Stimulated activated CD8-positive, alpha-beta memory T cell treated with anti-CD3 and anti-CD28 coated beads, Interleukin-12 subunit alpha, Interleukin-12 subunit beta, amount 100 ng/mL, for 1 hour (primary cell): ENCODE data around the gene FCHO1.
A peak's percentile ranks its signal among the peaks of the same experiment; 100 is the strongest.

Experiments used
- DNase-seq: peaks from one replicate; pipeline ENCODE4 v3.0.0-alpha.2; 2020; ENCODE audit warnings: low read depth

The FCHO1 gene

DNA sequence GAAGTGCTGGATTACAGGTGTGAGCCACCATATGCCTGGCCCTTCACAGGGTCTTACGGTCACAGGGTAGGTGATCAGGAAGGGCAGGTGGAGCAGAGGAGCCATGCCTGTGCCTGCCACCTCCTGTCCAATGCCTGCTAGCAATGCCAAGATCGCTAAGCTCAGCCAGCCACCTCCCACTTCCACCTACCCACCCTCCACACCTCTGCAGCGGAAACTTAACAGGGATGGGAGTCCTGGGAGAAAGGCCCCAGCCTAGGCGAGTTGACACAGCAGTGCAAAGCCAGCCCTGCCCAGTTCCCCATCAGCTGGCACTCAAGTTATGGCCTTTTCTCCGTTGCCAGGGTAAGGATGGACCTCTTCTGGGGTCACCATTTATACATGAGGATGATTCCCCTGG, 15.9 kb upstream of the FCHO1 start:
- no peak for DNase-seq

DNA sequence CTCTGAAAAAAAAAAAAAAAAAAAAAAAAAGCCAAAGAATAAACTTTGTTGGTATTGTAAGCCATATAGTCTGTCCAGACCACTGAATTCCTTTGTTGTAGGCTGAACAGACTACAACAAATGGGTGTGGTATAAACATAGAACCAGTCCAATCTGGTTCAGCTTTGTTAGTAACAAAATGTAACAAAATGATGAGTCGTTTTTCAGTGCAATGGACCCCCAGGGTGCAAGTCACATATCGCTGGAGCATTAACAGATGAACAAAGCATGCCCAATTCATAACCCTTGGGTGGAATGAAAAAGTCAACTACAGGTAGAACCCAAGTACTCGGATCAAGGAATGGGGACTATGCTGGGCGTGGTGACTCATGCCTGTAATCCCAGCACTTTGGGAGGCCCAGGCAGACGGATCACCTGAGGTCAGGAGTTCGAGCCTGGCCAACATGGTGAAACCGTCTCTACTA, 13.6 kb upstream of the FCHO1 start:
- no peak for DNase-seq

DNA sequence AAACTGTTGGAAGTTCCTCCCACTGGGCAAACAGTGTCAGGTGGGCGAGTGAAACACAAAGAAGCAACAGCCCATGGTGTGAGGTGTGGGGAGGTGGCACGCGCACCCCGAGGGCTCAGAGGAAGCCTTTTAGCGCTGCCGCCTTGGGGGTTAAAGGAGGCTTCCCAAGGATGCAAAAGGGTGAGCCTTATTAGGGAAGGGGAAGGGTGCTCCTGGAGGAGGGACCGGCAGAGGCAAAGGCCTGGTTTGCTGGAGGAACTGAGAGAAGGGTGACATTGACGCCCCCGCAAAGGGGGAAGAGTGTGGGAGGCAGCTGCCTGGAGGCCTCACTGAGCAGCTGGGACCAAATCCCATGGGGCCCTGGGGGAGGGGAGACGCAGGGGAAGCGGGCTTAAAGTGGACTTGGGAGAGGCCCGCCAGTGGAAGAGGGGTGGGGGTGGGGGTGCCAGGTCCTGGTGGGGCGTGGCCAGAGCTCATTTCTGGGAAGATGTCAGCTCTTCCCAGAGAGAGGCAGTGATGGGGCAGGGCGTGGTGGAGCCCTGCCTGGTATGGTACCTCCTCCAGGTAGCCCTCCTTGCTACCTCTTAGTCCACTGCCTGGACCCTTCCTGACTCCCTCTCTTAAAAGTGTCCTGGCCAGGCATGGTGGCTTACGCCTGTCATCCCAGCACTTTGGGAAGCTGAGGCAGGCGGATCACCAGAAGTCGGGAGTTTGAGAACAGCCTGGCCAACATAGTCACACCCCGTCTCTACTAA, 12.0 kb upstream of the FCHO1 start:
- no peak for DNase-seq

DNA sequence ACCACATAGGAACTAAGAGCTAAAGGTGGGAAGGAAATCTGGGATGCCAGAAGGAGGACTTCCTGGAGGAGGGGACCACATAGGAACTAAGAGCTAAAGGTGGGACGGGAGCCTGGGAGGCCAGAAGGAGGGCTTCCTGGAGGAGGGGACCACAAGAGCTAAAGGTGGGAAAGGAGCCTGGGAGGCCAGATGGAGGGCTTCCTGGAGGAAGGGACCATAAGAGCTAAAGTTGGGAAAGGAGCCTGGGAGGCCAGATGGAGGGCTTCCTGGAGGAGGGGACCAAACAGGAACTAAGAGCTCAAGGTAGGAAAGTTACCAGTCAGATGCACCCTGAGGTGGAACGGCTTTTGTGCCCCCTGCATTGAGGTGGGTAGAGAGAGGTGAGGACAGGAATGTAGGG, 9.8 kb upstream of the FCHO1 start:
- DNase-seq = no peak

DNA sequence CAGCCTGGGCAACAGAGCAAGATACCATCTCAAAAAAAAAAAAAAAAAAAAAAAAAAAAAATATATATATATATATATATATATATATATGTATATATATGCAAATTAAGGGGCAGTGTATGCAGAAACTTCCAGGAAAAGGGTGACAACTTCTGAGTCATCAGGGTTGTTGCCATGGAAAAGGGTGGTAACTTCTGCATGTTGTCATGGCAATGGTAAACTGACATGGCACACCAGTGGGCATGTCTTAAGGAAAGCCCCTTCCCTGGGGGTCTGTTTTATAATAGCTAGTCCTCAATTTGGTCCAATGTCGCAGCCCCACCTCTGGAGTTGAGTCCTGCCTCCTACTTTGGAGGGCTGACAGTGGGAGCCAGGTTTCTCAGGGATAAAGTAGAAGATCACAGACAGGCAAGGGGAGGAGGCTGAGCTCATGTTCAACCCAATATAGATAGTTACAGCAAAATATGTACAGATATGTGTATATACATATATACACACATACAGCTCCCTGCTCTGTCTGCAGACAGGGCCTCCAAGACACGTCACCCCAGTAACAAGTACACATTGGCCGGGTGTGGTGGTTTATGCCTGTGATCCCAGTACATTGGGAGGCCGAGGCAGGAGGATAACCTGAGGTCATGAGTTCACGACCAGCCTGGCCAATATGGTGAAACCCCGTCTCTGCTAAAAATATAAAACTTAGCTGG, 7.2 kb upstream of the FCHO1 start:
- DNase-seq = no peak

DNA sequence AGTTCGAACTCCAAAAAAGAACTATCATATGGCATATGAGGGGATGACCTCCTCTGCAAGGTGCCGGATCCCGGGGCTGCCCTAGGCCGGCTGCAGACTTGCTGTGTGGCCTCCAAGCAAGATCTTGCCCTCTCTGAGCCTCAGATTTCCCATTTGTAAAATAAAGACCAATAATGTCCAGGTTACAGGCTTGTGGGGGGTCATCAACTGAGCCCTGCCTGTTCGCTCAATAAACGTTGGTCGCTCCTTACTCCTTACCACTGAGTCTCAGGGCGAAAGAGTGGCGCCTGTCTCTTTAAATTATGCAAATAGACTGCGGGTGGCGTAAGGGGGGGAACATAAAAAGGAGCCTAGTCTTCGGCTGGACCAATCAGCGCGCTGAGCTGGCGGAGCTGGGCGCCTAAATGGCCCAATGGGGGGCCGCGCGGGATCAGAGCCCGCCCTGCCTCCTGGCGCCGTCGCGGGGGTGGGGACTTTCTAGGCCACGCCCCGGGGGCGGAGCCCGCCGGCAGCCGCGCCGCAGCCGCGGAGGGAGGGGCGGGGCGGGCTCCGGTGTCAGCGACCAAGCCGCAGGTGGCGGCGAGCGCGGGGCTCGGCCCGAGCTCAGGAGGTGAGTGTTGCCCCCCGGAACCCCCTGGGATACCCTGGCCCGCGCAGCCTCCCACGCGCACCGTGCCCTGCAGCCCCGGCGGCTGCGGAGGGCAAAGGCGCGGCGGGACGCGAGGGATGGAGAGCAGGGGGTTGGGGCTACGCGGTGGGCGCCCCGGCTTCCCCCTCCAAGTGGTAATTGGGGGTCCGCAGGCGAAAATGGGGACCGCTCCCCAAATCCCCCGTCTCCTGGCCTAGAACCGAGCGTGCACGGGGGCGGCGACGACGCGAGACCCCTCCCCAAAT, 3.8 kb upstream of the FCHO1 start:
- peak; percentile 89 for DNase-seq

DNA sequence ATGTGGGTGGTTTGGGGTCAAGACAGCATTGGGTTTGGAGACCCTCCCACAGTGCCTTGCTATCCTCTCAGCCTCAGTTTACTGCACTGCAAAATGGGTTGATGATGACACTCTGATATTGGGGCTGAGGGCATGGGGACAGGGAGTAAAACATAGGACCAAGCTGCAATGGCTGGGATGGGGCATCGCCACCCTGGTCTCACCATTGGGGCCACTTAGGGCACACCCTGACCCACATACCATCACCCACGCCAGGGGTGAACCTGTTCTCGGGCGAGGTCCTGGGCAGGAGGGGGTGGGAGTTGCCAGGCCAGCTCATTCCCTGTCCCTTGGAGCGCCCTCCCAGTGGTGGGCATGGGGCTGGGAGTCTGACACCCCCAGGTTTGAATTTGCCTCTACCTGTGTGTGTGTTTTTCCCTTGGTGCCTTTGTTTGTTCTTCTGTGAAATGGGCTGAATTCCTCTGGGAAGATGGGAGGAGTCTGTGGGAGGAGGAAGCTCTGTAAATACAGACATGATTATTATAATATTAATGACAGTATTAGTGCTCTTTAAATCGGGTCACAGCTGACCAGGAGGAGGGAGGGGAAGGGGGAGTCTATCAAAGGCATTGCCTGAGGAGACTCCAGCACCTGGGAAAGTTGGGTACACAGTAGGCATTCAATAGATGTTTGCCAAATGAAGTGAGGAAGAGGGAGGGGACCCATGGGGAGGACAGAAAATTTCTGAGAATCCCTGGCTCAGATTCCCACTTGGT, 2.2 kb upstream of the FCHO1 start:
- DNase-seq = no peak

DNA sequence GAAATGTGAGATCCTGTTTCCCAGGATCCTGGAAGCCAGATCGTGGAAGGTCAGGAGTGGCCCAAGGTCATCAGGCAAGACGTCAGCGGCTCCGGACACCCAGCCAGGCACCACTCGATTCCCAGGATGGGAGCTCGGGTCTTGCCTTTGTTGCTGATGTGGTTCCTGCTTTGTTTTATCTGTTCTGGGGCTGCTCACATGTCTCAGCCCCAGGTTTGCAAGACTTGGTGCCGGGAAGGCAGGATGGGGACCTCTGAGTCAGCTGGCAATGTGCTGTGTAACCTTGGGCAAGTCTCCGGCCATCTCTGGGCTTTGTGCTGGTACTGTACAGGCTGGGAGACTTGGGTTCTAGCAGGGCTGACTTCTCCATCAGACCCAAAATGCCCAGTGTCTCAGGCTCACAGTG, 1.4 kb upstream of the FCHO1 start:
- no peak for DNase-seq

DNA sequence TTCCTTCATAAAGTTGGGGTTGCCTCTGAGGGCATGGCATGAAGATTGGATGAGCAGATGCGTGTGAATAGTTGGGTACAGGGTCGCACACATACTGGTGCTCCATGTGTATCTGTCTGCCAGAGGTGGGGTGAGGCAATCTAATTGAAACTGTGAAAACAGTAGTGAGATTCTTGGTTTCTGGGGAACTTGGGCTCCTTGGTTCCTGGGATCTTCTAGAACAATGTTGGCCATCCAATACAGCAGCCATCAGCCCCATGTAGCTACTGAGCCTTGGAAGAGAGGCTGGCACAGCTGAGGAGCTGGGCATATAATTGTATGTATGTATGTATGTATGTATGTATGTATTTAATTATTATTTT, 616 bp downstream of the FCHO1 start:
- DNase-seq = no peak

DNA sequence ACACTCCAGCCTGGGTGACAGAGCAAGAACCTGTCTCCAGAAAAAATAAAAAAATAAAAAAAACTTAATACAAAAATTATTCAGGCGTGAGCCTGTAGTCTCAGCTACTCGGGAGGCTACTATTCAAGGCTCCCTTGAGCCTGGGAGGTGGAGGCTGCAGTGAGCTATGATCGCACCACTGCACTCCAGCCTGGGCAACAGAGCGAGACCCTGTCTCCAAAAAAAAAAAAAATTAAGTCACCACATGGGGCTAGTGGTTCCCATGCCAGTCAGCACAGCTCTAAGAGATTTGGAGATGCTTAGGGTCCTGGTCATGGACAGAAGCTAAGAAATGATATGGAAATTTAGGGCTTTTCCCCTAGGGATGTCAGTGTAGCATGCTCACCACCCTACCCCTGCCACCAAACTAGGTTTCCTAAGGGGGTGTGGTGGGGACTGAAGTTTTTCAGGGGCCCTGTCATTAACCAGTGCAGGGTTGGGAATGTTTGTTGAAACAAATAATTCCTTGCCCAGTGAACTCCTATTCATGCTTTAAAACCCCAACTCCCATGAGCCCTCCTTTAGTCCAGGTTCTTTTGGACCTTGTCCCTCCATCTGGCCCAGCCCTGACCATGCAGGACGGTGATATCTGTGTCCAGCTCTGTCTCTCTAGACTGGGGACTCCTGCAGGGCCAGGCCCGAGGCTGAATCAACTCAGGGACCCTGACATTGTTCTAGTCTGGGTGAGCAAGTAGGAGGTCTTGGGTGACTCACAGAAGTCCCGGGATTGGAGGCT, 1.8 kb downstream of the FCHO1 start:
- no peak for DNase-seq

DNA sequence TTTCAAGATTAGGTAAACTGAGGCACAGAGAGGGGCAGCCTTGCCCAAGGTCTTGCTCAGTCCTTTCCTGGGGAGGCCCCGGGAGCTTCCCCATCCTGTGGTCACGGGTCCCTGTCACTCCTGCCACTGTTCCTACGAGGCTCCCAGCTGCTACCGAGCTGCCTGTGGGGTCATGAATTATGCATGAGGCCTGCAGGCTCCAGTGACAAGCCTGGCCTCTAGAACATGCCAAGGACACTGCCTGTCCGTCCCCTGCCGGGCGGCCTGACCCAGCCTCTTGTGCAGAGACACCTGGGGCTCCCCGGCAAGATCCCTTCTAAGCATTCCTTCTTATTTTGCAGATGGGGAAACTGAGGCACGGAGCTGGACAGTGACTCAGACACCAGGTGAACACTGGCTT, 2.7 kb downstream of the FCHO1 start:
- DNase-seq = no peak

DNA sequence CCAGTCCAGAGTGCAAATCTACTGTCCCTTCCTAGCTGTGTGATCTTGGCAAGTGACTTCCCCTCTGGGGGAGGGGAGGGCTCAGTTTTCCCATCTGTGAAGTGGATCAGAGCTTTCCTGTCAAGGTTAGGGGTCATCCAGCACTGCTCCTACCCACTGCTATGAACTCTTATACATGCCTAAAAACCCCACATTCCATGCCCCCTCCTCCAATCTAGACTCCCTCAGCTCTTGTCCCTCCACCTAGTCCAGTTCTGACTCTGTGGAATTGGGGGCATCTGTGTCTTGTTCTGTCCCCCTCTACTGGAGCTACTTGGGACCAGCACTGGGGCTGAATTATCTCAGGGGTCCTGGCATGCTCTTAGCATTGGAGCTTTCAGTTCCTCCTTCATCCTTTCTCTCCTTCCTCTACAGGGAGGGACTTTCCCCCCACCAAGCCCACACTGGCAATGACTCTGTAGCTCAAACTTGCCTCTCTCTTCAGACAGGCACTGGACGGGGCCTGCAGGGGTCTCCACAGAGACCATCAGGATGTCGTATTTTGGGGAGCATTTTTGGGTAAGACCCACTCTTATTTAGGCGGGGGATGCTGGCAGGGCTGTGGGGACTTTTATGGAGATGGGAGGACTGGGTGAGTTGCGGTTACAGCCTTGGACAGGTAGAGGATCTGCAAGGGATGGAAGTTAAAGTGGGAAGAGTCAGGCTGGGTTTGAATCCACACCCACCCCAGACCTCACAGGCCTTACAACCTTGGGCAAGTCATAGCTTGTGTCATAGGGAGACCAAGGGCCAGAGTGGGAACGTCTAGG, 3.6 kb downstream of the FCHO1 start:
- no peak for DNase-seq

DNA sequence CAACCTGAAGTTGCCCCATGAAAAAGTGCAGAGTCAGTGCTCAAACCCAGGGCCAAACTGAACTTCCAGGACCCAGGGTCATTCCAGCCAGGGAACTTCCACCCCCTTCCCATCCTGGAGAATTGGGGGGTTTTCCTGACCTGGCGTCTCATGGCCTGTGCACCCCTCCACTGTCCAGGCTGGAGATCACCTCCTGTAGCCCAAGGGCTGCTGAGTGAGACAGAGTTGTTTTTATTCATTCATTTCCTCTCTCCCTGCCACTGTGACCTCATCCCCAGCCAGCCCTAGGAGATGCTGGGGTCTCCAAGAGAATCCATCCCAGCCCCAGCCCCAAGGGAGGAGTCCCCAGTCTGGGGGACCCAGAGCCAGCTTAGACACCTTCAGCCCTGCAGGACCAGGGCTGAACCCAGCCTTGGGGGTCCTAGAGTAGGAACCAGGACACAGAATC, 4.2 kb downstream of the FCHO1 start:
- DNase-seq = no peak

DNA sequence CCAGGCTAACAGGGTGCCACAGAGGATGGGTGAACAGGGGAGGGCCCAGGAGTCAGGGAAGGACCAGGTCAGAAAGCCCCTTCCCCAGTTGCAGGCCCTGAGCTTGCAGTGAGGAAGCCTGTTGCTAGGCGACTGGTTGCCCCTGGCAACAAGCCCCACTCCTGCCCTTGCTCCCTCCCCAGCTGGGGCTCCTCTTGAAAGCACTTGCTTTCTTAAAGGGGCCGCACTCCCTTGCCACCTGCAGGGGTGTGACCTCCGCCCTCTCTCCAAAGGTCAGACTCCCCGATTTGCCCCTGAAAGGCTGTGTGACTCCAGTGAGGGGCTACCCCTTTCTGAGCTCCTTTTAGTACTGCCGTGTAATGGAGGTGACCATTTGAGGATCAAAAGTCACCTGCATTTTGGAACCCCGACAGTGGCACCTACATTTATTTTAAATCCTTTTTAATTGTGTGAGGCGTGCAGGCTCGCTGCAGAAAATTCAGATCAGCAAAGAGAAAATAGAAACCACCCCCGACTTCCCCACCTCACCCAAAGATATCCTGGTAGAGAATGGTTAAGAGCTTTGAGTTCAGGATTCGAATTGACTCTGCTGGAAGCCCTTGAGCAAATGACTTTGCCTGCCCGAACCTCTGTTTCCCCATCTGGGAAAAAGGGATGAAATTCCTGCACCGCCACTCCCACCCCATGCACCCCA, 4.8 kb downstream of the FCHO1 start:
- no peak for DNase-seq

DNA sequence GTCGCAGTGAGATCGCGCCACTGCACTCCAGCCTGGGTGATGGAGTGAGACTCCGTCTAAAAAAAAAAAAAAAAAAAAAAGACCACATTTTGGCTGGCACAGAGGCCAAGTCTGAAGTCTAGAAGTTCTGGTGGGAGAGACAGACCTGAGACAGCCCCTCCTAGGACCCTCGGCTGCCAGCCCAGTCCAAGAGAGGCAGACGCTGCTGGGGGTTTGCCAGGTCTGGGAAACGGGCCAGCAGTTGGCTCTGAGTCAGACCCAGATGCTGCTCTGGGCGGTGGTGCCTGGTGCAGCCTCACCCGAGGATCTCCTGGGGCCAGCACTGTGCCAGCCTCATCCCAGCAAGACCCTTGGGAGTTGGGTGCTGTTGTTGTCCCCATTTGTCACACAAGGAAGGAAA, 5.8 kb downstream of the FCHO1 start:
- no peak for DNase-seq

DNA sequence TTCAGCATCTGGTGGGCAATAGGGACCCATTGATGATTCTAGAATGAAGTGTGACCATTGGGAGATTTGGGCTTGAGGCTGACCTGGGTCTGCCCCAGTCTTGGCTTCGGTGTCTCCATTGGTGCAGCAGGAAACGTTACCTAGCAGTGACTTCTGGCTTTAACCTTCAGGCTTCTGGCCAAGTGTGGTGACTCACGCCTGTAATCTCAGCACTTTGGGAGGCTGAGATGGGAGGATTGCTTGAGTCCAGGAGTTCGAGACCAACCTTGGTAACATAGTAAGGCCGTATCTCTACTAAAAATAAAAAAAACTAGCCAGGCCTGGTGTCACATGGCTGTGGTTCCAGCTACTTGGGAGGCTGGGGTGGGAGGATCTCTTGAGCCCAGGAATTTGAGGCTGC, 7.2 kb downstream of the FCHO1 start:
- no peak for DNase-seq

DNA sequence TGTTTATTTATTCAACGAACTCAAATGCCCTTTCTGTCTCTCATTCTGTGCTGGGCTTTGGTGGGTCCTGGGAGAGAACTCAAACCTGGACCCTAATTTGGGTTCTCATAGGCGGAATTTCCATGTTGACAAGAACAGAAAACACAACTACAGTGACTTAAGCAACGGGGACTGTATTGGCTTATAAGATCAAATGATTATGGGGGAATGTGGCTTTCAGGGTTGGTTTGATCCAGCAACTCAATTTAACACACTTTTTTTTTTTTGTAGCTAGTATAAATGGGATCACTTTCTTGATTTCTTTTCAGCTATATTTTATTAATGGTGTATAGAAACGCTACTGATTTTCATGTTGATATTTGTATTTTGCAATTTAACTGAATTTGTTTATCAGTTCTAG, 9.9 kb downstream of the FCHO1 start:
- no peak for DNase-seq

DNA sequence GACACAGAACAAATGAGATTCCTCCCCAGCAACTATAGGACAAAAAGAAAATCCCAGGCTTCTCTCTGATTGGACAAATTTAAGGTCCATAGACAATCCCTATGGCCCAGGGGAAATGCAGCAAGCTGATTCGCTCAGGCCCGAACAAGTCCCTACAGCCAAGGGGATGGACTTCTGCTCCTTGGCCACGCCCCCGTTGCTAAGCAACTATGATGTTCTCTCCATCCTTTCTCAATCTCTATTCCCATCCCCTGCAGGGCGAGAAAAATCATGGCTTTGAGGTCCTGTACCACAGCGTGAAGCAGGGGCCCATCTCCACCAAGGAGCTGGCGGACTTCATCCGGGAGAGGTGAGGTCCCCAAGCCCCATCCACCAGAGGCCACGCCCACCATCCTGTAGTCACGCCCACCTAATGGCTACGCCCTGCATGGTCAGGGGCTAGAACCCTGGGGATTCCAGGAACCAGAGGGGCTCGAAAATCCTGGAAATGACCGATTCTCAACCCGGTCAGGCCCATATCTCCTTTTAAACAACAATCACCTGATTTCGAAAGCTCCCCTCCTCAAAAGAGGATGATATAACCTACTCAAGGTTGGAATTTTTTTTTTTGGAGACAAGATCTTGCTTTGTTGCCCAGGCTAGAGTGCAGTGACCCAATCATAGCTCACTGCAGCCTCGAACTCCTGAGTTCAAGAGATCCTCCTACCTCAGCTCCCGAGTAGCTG, 11.4 kb downstream of the FCHO1 start:
- no peak for DNase-seq

DNA sequence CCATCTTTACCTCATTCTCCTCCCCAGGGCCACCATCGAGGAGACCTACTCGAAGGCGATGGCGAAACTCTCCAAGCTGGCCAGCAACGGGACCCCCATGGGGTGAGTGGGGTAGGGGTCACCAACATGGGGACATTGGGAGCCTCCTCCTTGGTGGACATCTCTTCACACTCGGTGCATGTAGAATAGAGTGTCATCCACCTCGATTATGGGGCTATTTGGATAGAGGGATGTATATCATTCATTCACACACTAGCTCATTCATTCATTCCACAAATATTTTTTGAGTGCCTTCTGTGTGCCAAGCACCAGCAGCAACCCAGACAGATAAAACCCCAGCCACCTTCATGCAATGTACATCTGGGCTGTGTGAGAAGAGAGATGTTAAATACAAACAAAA, 13.1 kb downstream of the FCHO1 start:
- DNase-seq = no peak
